Sigmoid colon (tissue), 7 donors: ENCODE results near the gene SLC25A11. TPM values are rescaled to one million over a fixed set of nuclear protein-coding genes. Genes with fewer than 3 reads are reported as not detected.

Experiments
- DNase-seq: peaks from one replicate; pipeline ENCODE4 v3.0.0-alpha.2; 2019
- H3K27ac ChIP-seq, 4 donors: fragments of 200-600 bp; sonication (generic); one replicate each; pipeline ENCODE4 v1.5.1; 2016 to 2019; ENCODE audit warnings: mild to moderate bottlenecking in 1 of 4
- H3K27me3 ChIP-seq, 3 donors: fragments of 200-600 bp; sonication (generic); one replicate each; pipeline ENCODE4 v1.5.1; 2019; ENCODE audit warnings: mild to moderate bottlenecking in 1 of 3
- H3K36me3 ChIP-seq, 4 donors: fragments of 200-600 bp; sonication (generic); one replicate each; pipeline ENCODE4 v1.5.1; 2016 to 2019
- H3K4me1 ChIP-seq, 4 donors: fragments of 200-600 bp; sonication (generic); one replicate each; pipeline ENCODE4 v1.5.1; 2017 to 2019
- H3K4me3 ChIP-seq, 4 donors: fragments of 200-600 bp; sonication (generic); one replicate each; pipeline ENCODE4 v1.5.1; 2017 to 2019; ENCODE audit warnings: mild to moderate bottlenecking in 2 of 4, moderate library complexity in 1 of 4
- H3K9me3 ChIP-seq, 4 donors: fragments of 200-600 bp in 3 of 4; sonication (generic) in 3 of 4; one replicate each; pipeline versions ENCODE4 v1.5.1 to v1.6.1; 2013 to 2019
- CTCF ChIP-seq, 4 experiments: fragments of 450-650 bp in 3 of 4; fragments of 200-600 bp in 1 of 4; IDR thresholded peaks; one replicate each; pipeline ENCODE4 v1.5.1; 2016 to 2019; ENCODE audit warnings: antibody characterized with exemption in 4 of 4, mild to moderate bottlenecking in 3 of 4, moderate library complexity in 2 of 4
- EP300 ChIP-seq, 4 donors: sonication (generic); formaldehyde crosslinking; IDR thresholded peaks; one replicate each; pipeline ENCODE4 v1.6.1; 2017; ENCODE audit warnings: antibody characterized with exemption in 4 of 4
- POLR2A ChIP-seq, 2 donors: fragments of 450-650 bp; IDR thresholded peaks; one replicate each; pipeline ENCODE4 v1.6.1; 2016; ENCODE audit warnings: antibody characterized with exemption in 2 of 2, mild to moderate bottlenecking in 2 of 2, moderate library complexity in 2 of 2
- POLR2AphosphoS5 ChIP-seq, 4 donors: sonication (generic); formaldehyde crosslinking; IDR thresholded peaks; one replicate each; pipeline ENCODE4 v1.6.1; 2017; ENCODE audit warnings: antibody characterized with exemption in 4 of 4
- WGBS, 2 donors: extraction: QIAGEN DNeasy Blood & Tissue Kit; methylation state at CpG; one replicate each; pipeline ENCODE4 v1.1.7; 2013; 5-methylcytosine and 5-hydroxymethylcytosine counted together
- intact Hi-C: fragments of 100-400 bp; cut with DNase I; formaldehyde crosslinking; loops from one replicate; pipeline ENCODE4 v1.15.1; 2023
- polyA plus RNA-seq, 3 donors: library from polyadenylated mRNA; stranded (reverse); fragments of 200-250 nt; gene quantifications; one replicate each; pipeline ENCODE4 v1.2.3, GENCODE V29; 2013
- total RNA-seq, 4 donors: library from RNA; depleted of rRNA; stranded (reverse); fragments of >200 nt; gene quantifications; one replicate each; pipeline ENCODE4 v1.1.0, GENCODE V29; 2016
- donor health status: healthy with polysubstance abuse.
- donor health status: Bipolar disorder and iron deficiency.
- donor health status: healthy.

The SLC25A11 gene
- total and polyA plus RNA-seq, 7 donors: 41.0 to 82.8 (median 57.7) TPM

DNA sequence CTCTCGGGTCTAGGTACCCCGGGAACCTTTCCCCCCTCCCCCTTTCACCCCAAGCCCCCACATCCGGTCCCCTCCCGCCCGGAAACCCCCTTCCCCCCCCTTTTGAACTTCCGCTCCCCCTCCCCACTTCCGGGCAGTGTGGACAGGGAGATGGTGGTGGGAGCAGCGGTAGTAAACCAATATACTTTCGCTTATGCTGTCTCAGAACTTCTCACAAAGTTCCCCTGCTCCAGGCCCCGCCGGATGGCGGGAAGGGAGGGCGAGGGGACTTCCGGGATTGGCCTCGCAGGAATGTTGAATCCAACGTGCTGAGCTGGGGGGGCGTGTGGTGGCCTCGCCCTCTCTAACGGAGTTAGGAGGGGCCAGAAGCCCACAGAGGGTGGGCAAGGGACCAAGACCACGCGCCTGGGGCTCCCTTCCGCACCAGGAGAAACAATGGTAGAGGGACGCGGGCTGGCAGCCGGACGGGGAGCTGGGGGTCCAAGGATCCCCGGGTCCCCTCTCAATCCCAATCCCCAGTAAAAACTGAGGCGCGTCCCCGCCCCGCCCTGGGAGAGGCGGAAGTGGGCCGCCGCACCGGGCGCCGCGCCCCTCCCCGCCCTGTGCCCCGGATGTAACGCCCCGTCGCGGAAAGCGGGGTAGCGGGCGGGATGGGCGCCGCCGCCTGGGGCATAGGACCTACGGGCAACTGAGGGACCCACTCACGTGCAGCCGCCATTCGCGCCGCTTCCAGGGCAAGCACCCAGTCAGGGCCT, 7.7 kb upstream of the SLC25A11 start:
- WGBS, 2 donors: 0 to 1% methylated on average over 56 of the region's 56 CpGs
- intact Hi-C loops: no loop called here
- Histone ChIP-seq H3K4me1 (peaks cover 0 to 57% (median 46%) of the 10 kb centered on the region in 4 donors), H3K27me3 (no peaks in the 10 kb centered on the region), H3K36me3 (peaks cover 16 to 41% (median 30%) of the 10 kb centered on the region in 4 donors), H3K27ac (peak overlapping the region; percentile 98 to 100 (median 99)), H3K4me3 (peak overlapping the region; percentile 80 to 99 (median 96)), H3K9me3 (no peaks in the 10 kb centered on the region)
- TF ChIP-seq POLR2AphosphoS5 (IDR thresholded peaks at IDR 0.05) (peak; percentile 26 to 59 (median 46)), CTCF (IDR thresholded peaks at IDR 0.05) (no peak)
- DNase-seq: peak; percentile 82

- Histone ChIP-seq H3K4me3 (peak overlapping the region; percentile 80 to 99 (median 96)), H3K9me3 (no peaks in the 10 kb centered on the region), H3K36me3 (peaks cover 16 to 47% (median 33%) of the 10 kb centered on the region in 4 donors), H3K27me3 (no peaks in the 10 kb centered on the region), H3K27ac (peak overlapping the region; percentile 98 to 100 (median 99)), H3K4me1 (peaks cover 0 to 61% (median 49%) of the 10 kb centered on the region in 4 donors)
- DNase-seq: peak; percentile 76
- intact Hi-C loops: no loop called here
- TF ChIP-seq EP300 (IDR thresholded peaks at IDR 0.05) (no peak), POLR2A (IDR thresholded peaks at IDR 0.05) (no peak), POLR2AphosphoS5 (IDR thresholded peaks at IDR 0.05) (peak in 2 of 4 donors; percentile 15 to 16), CTCF (IDR thresholded peaks at IDR 0.05) (no peak)
- WGBS, 2 donors: 0% methylated on average over 7 of the region's 7 CpGs
Observed at GRCh38 chr17:4947010-4947410, 7.2 kb upstream of the SLC25A11 start.

DNA sequence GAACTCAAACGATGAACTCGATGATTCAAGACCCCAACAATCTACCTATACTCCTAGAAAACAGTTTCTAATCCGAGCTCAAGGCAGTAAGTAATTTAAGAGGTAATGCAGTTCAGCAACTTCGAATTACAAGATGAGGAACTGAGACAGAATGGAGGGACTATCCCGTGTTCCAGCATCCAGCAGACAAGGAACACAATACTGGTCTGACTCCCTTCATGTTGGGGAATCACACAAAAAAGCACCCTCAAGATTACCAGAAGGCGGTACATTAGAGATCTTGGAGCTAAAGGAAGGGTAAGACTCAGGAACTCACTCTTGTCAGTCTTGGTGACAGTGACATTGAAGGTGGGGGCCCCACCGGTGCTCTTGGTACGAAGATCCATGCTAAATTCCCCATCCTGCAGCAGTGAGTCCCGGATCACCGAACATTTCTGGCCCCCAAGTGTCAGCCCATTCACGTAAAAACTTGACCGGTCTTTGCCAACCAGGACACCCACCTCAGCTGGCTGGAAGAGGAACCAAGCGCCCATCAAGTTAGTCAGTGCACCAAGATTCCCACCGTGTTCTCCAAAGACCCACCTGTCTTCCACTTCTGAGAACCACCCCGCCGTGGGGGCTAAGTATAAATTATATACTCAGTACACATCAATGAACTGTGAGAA, 6.6 kb upstream of the SLC25A11 start:
- Histone ChIP-seq H3K4me3 (peak overlapping the region; percentile 80 to 99 (median 96)), H3K9me3 (no peaks in the 10 kb centered on the region), H3K36me3 (peaks cover 16 to 48% (median 33%) of the 10 kb centered on the region in 4 donors), H3K27me3 (no peaks in the 10 kb centered on the region), H3K4me1 (peaks cover 0 to 65% (median 53%) of the 10 kb centered on the region in 4 donors), H3K27ac (peak overlapping the region; percentile 98 to 100 (median 99))
- WGBS, 2 donors: 9 to 20% methylated on average over 16 of the region's 16 CpGs
- DNase-seq: no peak
- intact Hi-C loops: no loop called here
- no peak for TF ChIP-seq EP300 (IDR thresholded peaks at IDR 0.05)
- TF ChIP-seq POLR2AphosphoS5 (IDR thresholded peaks at IDR 0.05): no peak
- no peak for TF ChIP-seq POLR2A (IDR thresholded peaks at IDR 0.05)

GRCh38 chr17:4945944-4946280, 6.1 kb upstream of the SLC25A11 start:
- DNase-seq: no peak
- no peaks in the 10 kb centered on the region for H3K9me3 ChIP-seq
- H3K27ac ChIP-seq: peak overlapping the region; percentile 98 to 100 (median 99)
- peaks cover 0 to 65% (median 54%) of the 10 kb centered on the region in 4 donors for H3K4me1 ChIP-seq
- TF ChIP-seq POLR2AphosphoS5 (IDR thresholded peaks at IDR 0.05): no peak
- no peak for TF ChIP-seq CTCF (IDR thresholded peaks at IDR 0.05)
- no peak for TF ChIP-seq POLR2A (IDR thresholded peaks at IDR 0.05)
- no peak for TF ChIP-seq EP300 (IDR thresholded peaks at IDR 0.05)
- 15 to 30% methylated on average over 4 of the region's 4 CpGs for WGBS, 2 donors
- H3K27me3 ChIP-seq: no peaks in the 10 kb centered on the region
- intact Hi-C loops: no loop called here
- H3K4me3 ChIP-seq: peak overlapping the region in 3 of 4 donors; percentile 80 to 99 (median 96)
- H3K36me3 ChIP-seq: peaks cover 16 to 48% (median 33%) of the 10 kb centered on the region in 4 donors
